Measurements from ENCODE around the gene CLIC5. TPM values are rescaled to one million over a fixed set of nuclear protein-coding genes. Genes with fewer than 3 reads are reported as not detected.

The CLIC5 gene
- total and polyA plus RNA-seq, 2 of the 8 experiments (the other 6 are each of a cell fraction or from before 2014, with no cell fraction given) = 0.12 to 0.15 TPM

DNA sequence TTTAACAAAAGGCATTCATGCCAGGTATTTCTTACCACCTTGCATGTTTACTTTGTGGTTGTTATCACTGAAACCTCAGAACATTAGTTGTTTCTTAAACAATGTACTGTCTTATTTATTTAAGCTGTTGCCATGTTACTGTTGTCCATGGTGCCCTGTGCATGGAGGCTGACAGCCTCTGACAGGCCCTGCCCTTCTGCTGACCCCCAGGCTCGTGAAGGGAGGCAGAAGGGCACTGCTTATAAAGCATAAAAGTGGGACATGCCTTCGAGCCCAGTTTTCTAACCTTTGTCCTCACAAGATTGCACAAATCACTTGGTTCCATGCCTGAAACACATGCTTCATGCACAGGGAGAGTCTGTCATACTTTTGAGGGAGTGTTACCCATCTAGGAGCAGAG lies 46.7 kb upstream of the CLIC5 start:
- ChIA-PET CTCF (ENCODE audit: partially characterized antibody) (interaction anchor here (1.6 kb wide), 1 partner anchor 15 kb away, joined by 4 read pairs; no protein-coding TSS in a partner anchor), POLR2A (ENCODE audit: partially characterized antibody) (no interaction called here)
- H2AK5ac ChIP-seq (ENCODE audit: low read depth, low read length) = no peak overlapping the region
- no peak overlapping the region for H3K4me2 ChIP-seq (ENCODE audit: insufficient read depth in 1 of 2, low read depth in 2 of 2, low read length in 2 of 2)
- H3K9ac ChIP-seq (replicated peaks in 1 of 4; ENCODE audit: extremely low read depth in 1 of 4, low read depth in 3 of 4, low read length in 3 of 4) = no peak overlapping the region
- H4K8ac ChIP-seq (ENCODE audit: extremely low read depth, insufficient read depth, low read length) = no peak overlapping the region
- H3K79me1 ChIP-seq (ENCODE audit: low read depth, low read length) = no peaks in the 10 kb centered on the region
- no peak overlapping the region for H3K18ac ChIP-seq (ENCODE audit: extremely low read depth, low read length)
- no peak overlapping the region for H2BK120ac ChIP-seq (replicated peaks; ENCODE audit: low read depth, low read length)
- no peak overlapping the region for H3K4ac ChIP-seq (replicated peaks; ENCODE audit: insufficient read length, low read depth, low read length)
- H3K4me3 ChIP-seq (ENCODE audit: extremely low read depth in 1 of 4, insufficient read depth in 2 of 4, low read depth in 3 of 4, low read length in 4 of 4) = no peak overlapping the region
- H2BK5ac ChIP-seq (ENCODE audit: low read depth, low read length) = no peak overlapping the region
- H4K20me1 ChIP-seq (replicated peaks in 1 of 2; ENCODE audit: control insufficient read depth in 1 of 2, insufficient read depth in 2 of 2, low read length in 2 of 2) = no peaks in the 10 kb centered on the region
- no peak overlapping the region for H2BK12ac ChIP-seq (ENCODE audit: low read depth, low read length)
- no peak overlapping the region for H3K14ac ChIP-seq (ENCODE audit: insufficient read length)
- DNase-seq (ENCODE audit: low read depth in 1 of 2, low spot score in 2 of 2) = no peak
- H3K27ac ChIP-seq (ENCODE audit: low read depth, low read length) = no peak overlapping the region
- H4K91ac ChIP-seq (replicated peaks; ENCODE audit: insufficient read length, low read length) = no peak overlapping the region
- H3K56ac ChIP-seq (replicated peaks; ENCODE audit: insufficient read length, low read depth, low read length) = no peak overlapping the region
- H2BK15ac ChIP-seq (ENCODE audit: low read length) = no peak overlapping the region
- peaks cover 0 to 4% of the 10 kb centered on the region in 2 experiments; a peak in 2 of 4 replicates for H3K9me3 ChIP-seq (ENCODE audit: insufficient read depth in 2 of 2, low read depth in 1 of 2, low read length in 1 of 2)
- FAIRE-seq = no peak
- H4K5ac ChIP-seq (ENCODE audit: insufficient read length, low read depth, low read length) = no peak overlapping the region
- no peak overlapping the region for H2BK20ac ChIP-seq (ENCODE audit: low read length)
- WGBS, 2 experiments (ENCODE audit: extremely low coverage in 1 of 2, insufficient coverage in 1 of 2, insufficient read length in 1 of 2, insufficient replicate concordance in 2 of 2, low coverage in 1 of 2, low lambda C conversion rate in 2 of 2, missing lambda C conversion rate in 1 of 2) = 87% methylated on average over 2 of the region's 2 CpGs; no CpG with 5 or more reads in 1 of the 2 experiments
- H3K36me3 ChIP-seq (ENCODE audit: control insufficient read depth in 2 of 4, insufficient read depth in 4 of 4, low read length in 3 of 4) = no peaks in the 10 kb centered on the region
- H3K27me3 ChIP-seq (replicated peaks in 1 of 4; ENCODE audit: control insufficient read depth in 3 of 4, extremely low read depth in 1 of 4, insufficient read depth in 3 of 4, low read length in 3 of 4) = no peaks in the 10 kb centered on the region
- H3K23me2 ChIP-seq (ENCODE audit: low read depth, low read length) = no peaks in the 10 kb centered on the region
- no peaks in the 10 kb centered on the region for H3K4me1 ChIP-seq (replicated peaks in 1 of 4; ENCODE audit: control insufficient read depth in 3 of 4, insufficient read depth in 4 of 4, low read length in 3 of 4)
- H3K23ac ChIP-seq (ENCODE audit: insufficient read length) = no peak overlapping the region
- H3K79me2 ChIP-seq (ENCODE audit: control insufficient read depth in 1 of 2, insufficient read depth in 2 of 2, low read length in 2 of 2) = no peaks in the 10 kb centered on the region
- H2AFZ ChIP-seq (ENCODE audit: low read length) = no peak overlapping the region
- TF ChIP-seq, protein P1, sequence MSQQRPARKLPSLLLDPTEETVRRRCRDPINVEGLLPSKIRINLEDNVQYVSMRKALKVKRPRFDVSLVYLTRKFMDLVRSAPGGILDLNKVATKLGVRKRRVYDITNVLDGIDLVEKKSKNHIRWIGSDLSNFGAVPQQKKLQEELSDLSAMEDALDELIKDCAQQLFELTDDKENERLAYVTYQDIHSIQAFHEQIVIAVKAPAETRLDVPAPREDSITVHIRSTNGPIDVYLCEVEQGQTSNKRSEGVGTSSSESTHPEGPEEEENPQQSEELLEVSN (IDR thresholded peaks at IDR 0.05) = no peak
- TF ChIP-seq HDAC2 (IDR thresholded peaks at IDR 0.05; ENCODE audit: borderline replicate concordance in 1 of 2, low read depth in 2 of 2, low read length in 2 of 2) (no peak), POU5F1 (IDR thresholded peaks at IDR 0.05; ENCODE audit: low read depth, low read length) (no peak), EP300 (IDR thresholded peaks at IDR 0.05; ENCODE audit: borderline replicate concordance in 1 of 2, low read depth in 2 of 2, low read length in 2 of 2) (no peak), CBX8 (IDR thresholded peaks at IDR 0.05; ENCODE audit: borderline replicate concordance, low read depth, low read length) (no peak), ZNF274 (IDR thresholded peaks at IDR 0.05; ENCODE audit: borderline replicate concordance, extremely low read depth, low read length) (no peak), ATF3 (IDR thresholded peaks at IDR 0.05; ENCODE audit: insufficient read depth, low read depth, low read length) (no peak)

Data from H1 (cell line).